ENCODE data around the gene TKTL1. TPM values are rescaled to one million over a fixed set of nuclear protein-coding genes. Genes with fewer than 3 reads are reported as not detected.

The TKTL1 gene
- polyA plus RNA-seq, 1 donor: 0.28 TPM

- no peak for DNase-seq
Measured at GRCh38 chrX:154362085-154362742, 66.6 kb downstream of the TKTL1 start.

GRCh38 chrX:154363706-154364439 is 68.3 kb downstream of the TKTL1 start:
- DNase-seq: no peak

DNA sequence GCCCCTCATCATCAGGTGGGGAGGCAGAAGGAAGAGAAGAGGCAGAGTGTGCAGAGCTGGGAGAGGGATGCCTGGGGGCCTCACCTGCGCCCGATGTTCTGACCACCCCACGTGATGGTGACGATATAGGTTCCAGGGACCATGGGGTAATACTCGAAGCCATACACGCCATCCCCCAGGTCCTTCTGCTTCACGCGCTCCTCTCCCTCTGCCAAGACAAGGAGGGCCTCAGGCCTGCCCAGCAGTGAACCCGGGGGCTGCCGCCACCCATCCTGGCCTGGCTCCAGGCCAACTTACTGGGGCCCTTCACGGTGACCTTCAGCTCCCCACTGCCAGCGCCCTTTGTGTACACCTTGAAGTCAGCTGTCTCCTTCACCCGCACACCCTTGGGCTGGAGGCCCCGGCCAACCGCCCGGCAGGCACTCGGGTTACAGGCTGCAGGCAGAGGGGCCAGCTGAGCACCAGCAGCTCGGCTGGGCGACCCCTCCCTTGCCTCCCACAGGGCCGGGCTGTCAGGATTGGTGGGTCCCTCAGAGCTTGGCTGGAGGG is 69.5 kb downstream of the TKTL1 start:
- no peak for DNase-seq

- no peak for DNase-seq
Measured at GRCh38 chrX:154365997-154366665, 70.5 kb downstream of the TKTL1 start.

- no peak for DNase-seq
Measured at GRCh38 chrX:154366666-154367055, 71.1 kb downstream of the TKTL1 start.

DNA sequence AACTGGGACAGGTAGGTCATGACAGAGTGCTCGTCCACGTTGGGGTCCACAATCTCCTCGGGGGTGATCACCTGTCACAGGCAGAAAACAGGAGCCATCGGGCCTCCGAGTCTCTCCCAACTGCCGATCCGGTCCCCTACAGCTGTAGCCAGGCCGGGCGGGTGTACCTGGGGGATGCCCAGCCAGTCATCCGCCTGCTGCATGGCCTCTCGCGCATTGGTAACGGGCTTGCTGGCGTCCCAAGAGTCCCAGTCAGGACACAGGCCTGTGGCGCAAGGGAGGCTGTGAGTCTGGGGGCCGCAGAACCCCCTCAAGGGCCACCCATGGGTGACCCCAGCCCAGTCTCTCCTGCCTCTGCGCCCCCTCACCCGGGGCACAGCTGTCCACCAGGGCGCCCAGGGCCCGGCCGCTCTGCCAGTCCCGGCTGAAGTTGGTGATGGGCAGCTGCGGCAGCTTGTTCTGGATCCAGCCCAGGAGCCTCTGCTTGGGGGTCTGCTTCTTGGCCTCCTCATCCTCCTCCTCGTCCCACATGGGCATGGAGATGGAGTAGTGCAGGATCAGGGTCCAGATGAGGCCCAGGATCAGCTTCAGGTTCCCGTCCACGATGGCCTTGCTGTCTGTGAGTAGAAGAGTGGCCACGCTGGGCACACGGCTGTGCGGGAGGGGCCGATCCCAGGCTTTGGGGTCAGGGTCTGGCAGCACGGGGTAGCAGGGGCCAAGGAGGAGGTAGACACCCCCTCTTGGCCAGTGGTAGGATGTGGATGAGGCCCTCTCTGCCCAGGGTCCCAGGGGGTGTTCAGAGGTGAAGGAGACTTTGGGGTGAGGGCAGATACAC is 72.1 kb downstream of the TKTL1 start:
- no peak for DNase-seq

DNA sequence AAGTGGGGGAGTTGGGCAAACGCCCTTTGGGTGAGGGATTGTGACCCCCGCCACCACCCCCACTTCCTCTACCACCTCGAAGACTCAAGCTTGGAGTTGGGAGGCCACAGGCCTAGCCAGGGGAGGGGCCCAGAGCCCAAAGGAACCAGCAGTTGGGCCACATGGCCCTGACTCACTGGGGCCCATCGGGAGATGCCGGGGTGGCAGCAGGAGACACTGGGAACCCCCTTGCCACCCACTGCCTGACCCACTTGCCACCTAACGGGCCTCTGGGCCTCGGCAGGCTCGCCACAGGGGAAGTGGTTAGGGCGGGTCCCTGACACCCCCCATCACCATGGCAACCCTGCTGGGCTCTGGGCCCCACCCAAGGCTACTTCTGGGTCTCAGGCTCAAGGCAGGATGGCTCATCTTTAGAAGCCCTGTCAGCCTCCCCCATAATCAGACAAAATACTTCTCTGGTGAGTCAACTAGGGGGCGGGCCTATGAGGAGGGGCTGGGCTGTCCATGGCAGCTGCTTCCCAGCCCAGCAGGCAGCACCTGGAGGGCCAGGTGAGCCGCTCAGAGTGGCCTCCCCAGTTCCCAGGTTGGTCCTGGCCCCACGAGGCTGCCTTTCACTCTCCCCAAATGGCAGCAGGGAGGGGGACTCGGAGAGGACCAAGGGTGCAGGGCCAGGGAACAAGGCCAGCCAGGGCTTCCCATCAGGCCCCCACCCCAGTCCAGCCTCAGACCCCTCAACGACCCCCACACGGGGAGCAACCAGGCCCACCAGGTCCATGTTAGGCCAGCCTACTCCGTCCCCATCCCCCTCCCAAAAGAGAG is 73.2 kb downstream of the TKTL1 start:
- no peak for DNase-seq

DNA sequence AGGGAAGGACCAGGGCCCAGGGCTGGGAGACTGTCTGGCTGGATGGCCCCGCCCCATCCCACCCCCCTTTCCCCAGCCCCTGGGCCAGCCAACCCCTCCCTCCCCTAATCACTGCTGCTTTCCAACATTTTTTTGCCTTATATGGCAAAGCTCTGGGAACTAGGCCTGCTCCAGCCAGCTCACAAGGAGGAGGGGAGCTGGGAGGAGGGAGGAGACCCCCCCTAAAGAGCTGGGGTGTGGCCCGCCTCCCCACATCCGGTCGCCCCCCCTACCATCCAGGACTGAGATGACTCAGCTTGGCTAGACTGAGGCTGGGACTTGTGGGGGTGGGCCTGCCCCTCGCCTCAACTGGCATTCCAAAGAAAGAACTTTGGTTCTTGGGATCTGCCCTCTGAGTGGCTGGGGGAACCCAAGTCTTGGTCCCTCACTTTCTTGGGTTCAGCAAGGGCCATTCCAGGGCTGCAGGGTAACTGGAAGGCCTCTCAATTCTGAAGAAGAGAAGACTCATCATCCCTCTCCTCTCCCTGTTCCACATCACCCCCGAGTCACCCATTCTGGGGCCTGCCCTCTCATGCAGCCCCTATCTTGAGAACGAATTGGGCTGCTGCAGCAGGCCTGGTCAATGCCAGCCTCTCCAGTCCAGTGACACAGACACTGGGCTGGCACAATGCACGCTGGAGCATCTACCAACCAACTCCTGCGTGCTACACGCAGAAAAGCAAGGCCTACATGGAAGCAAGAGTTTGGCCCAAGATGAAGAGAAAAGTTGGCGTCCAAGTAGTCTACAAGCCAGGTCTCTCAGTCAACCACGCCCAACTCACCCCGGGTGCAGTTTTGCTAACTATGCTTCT is 74.1 kb downstream of the TKTL1 start:
- peak; percentile 80 for DNase-seq

- no peak for DNase-seq
Measured at GRCh38 chrX:154370300-154371016, 74.9 kb downstream of the TKTL1 start.

- peak; percentile 89 for DNase-seq
Measured at GRCh38 chrX:154371017-154371788, 75.6 kb downstream of the TKTL1 start.

GRCh38 chrX:154371789-154372300 is 76.2 kb downstream of the TKTL1 start:
- DNase-seq: no peak

DNA sequence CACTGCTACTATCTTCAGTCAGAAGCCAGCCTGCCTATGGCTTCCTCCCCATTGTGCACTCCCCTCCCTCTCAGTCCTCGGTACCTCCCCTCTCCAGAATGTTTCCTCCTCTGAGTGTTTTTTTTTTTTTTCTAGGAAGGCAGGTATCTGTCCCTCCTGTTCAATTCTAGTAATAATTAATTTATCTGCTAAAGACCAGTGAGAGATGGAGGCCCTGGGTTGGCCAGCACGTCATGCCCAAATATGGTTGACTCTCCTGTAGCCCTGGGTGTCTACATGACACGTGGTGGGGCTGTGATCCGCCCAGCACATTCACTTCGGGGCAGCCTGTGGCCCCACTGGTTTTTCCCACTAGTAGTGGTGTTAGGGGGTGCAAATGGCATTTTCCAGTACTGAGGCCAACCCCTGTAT is 77.0 kb downstream of the TKTL1 start:
- DNase-seq: no peak

GRCh38 chrX:154373340-154374306 is 78.0 kb downstream of the TKTL1 start:
- peak; percentile 62 for DNase-seq

- peak; percentile 8 for DNase-seq
Measured at GRCh38 chrX:154374313-154375155, 78.9 kb downstream of the TKTL1 start, which contains the start of gene FLNA. Gene FLNA, minus strand, starts transcription at chrX:154374634. Its CDS starts 3,389 bp downstream, at chrX:154371245.

- DNase-seq: no peak
Measured at GRCh38 chrX:154375156-154375504, 79.5 kb downstream of the TKTL1 start.

DNA sequence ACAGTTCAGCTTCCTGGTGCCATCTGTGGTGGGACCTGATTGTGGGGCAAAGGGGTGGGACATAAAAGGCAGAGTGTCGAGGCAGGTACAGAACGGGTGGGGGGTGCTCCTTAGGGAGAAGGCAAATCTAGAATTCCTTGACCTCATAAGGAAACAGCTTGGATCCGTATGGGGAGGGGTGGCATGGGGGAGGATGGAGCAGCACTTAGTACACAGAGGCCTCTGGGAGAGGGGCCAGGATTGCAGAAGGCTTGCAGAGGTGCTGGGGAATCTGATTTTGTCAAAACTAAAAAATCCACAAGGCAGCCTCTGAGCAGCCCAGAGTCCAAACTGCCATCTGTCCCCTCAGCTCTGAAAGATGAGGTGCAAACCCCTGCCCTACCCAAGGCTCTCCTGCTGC is 81.2 kb downstream of the TKTL1 start:
- DNase-seq: no peak

Measured in left kidney (tissue), 2 donors.